GM19025 (cell line): ENCODE data around the gene CDC42EP3.

Experiments used
- ATAC-seq: cut with Tn5 transposase; IDR thresholded peaks from one replicate; pipeline ENCODE4 v1.9.1; 2021; ENCODE audit warnings: mild to moderate bottlenecking, low read depth, moderate library complexity; ENCODE audit not compliant: unreplicated experiment

The CDC42EP3 gene

DNA sequence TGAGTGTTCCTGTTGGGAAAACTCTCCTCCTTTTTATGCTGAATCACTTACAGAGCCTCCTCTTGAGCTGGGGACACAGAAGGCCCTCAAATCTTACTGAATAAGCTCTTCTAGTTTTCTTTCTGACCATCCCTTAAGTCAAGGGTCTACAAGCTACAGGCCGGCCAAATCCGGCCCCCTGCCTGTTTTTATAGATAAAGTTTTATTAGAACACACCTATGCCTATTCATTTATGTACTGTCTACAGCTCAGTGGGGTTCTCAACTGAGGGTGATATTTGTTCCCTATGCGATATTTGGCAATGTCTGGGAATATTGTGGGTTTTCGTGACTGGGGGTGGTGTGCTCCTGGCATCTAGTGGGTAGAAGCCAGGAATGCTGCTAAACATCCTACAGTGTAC, 14.0 kb downstream of the CDC42EP3 start:
- ATAC-seq: no peak

DNA sequence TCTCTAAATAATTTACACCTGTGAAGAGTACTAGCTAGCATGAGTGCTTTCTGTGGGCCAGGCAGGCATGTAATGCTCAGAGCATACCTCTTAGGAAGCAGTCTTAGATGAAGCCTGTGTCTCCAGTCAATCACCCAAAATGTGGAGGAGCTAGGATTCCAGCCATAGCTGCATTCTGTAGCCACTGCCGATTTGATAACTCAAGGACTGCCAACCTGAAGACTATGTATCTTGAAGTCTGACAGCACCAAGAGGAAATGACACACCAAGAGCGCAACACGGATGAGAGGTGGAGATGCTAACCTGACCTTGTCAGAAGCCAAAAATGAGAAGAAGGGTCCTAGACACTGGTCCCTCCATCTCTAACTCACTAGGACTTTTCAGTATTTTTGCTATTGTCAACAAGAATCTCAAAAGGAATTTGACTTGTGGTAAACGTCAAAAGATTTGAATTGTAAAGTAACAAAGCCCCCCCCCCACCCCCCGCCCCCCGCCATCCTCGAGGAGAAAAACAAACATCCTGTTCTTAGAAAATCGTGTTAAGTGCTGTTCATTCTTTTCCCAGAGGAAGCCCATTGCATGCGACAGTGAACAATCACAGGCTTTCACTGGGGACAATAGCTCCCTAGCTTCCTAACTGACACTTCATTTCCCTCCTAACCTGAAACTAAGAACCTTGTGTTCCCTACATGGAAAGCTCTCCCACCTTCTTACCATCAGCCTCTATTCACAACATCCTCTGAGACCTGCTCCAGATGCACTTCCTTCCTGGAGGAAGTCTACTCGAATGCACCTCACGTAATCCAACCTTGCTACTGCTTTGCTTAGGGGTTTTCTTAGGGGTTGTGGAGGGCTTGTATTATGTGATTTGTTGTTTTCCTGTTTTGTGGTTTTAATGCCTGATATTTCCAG, 14.7 kb downstream of the CDC42EP3 start:
- ATAC-seq: no peak

DNA sequence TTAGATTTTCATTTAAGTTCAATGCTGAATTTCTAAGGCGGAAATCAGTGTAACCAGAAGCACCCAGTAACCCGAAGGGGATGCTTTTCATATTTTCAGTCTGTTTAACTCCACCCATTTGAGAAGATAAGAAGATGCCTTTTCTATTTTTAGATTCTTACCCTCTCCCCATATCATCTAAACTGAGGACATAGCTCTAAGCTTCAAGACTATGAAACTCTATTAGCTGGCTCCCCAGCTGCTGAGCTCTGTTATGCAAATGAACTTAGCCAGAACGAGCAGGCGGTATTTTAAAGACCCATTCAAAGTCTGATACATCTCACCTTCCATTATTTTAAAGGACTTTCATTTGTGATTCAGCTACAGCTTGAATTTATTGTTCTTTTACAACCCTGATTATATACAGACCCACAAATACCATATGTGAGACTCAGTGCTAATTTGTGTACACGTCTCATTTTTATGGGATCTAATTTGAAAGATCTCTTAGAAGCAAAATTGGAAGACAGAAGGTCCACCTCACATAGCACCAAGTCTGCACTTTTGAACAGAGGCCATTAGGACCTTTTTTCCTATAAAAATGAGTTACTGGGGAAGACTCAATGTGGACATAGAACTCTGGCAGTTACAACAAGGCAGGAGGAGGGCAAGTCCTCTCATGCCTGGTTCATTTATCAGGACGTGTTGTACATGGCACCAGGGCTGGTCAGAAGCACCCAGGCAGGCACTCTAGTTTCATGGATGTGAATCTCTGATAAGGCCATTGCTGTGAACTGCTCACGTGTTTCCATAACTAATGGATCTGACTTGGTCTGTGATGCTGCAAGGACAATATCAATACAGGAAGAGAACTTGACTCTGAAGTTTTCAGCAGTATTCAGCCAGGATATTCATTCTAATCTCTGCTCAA, 16.3 kb downstream of the CDC42EP3 start:
- peak; percentile 77 for ATAC-seq

DNA sequence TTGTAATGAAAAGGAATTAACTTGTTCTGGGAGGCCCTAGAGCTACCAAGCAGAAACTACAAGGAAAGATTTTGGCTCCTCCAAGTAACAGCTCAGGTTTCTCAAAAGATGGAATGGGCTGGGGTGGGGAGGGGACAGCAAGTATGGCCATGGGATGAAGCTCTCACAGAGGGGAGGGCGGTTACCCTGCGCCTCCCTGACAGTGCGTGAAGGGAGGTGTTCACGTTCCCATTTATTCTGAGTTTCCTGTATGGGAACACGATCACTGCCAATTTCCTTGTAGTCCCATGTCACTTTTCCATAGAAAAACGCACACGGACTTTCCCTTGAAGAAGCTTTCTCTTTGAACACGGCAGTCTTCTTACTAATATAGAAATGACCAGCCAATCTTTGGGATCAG, 17.0 kb downstream of the CDC42EP3 start:
- ATAC-seq: no peak

DNA sequence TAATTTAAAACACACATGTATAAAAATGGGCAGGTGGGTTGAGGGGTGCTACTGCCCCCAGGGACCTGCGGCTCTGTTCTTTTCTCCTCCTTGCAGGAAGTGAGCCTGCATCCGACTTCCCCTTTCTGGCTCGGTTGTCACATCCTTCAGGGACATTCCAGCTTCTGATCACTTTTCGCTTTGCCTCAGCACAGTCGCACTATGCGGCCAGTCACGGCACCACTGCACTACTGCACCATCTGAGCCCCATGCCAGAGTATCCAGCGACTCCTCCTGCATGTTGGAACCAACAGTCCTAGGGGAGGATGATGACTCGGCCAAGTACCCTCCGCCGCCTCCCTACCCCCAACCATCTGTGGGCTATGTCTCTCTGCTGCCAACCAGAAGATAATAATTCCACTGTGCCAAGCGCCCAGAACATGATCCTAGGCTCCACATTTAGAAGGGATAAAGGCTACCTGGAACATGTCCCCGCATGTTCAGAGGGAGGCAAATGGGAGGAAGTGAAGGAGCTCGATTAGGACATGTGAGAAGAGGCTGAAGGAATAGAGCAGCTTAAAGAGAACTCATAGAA, 17.6 kb downstream of the CDC42EP3 start:
- ATAC-seq: peak; percentile 36

DNA sequence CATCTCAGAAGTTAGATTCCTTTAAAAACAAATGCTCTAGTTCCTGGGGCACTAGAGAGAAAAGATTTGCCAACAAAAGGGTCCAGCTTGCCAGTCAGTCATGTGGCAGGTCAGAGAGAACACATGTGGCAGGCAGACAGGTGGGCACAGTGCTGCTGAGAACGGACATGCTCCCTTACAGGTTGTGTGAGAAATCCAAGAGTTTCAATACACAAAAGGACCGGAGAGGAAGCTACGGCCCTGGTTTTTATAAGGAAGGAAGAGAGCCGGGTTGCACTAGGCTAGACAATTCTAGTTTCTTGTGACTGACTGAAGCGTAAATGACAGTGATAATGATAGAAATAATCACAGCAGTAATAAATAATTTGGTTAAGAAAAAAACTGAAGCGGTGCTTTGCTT, 18.3 kb downstream of the CDC42EP3 start:
- no peak for ATAC-seq

DNA sequence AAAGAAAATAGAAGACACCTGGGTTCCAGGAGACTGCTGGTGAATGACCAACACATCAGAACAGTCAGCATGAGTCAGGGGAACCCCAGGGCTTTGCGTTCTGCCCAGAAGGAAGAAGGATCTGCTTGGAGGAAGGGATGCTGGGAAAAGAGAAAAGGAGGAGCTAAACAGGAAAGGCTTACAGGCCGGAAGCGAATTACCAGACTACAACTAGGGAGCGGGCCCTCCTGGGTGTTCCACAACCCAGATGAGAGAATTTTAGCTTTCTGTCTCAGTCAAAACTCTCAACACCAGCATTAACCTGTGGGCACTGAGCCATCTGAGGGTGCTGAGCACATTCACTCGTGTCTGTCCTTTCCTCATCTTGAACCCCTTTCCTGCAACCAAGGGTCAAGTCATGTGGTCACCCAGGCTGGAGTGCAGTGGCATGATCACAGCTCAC, 19.2 kb downstream of the CDC42EP3 start:
- ATAC-seq: no peak

DNA sequence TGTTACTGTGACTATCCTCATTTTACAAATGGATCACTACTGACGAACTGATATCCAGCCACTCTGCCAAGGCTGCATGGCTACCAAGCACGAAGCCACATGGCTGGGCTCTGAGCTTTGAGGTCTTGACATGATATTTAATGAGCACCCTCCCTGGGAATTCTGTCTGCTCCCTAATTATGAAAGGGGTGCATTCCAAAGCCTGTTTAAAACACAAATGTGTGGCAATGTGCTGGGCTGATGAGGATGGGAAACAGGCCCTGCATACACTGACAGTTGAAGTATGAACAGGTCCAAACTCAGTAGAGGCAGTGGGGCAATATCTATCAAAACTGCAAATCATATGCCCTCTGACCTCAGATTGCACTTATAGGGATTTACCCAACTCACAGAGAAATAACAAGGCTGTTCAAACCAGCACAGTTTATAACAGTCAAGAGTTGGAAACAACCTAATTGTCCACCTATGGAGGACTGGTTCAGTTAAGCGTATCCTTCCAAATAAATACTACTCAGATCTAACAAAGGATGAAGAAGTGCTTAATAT, 20.8 kb downstream of the CDC42EP3 start:
- ATAC-seq: no peak

DNA sequence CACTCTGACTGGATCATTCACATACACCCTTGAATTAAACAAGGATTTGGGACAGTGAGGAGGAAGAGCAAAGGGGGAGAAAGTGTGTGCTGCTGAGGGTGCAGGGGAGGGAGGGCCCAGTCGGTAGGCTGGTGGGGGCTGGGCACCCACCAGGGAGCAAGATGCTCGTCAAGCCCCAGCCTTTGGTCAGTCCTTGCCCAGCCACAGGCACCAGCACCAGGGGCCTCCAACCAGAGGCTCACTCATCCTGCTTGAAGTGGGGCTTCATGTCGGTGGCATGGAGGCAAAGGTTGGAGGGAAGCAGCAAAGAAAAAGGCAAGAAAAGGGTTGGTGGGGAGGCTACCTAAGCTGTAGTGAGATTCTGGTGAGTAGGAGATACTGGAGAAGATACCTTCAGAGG, 21.9 kb downstream of the CDC42EP3 start:
- ATAC-seq: no peak

DNA sequence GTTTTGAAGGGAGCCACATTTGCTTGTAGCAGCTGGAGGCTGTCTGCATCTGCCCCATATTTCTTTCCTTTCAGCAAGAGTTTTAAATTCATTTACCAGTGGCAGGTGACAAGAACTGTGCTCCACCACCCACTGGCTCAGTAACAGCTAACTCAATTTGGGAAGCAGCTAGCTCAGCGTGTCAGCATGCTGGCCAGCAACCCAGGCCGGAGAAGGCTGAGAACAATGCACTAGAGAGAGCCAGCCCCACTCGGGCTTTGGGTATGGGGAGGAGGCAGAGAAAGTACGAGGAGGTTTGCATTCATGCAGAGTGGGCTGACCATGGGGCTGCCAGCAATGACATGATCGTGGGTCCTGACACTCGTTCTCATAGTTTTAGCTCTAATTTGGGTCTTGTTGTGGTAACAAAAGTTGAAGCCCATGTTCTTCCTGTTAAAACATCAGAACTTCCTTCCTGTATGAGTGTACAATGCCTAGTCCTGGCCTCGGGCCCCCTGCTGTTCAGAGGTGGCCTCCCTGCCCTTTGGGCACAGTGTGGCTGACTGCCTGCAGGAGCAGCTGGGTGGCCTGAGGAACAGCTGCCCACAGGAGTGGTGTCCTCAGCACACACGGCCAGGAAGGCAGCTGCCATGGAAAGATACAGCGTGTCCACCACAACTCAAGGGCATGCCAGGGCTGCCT, 23.0 kb downstream of the CDC42EP3 start:
- no peak for ATAC-seq

DNA sequence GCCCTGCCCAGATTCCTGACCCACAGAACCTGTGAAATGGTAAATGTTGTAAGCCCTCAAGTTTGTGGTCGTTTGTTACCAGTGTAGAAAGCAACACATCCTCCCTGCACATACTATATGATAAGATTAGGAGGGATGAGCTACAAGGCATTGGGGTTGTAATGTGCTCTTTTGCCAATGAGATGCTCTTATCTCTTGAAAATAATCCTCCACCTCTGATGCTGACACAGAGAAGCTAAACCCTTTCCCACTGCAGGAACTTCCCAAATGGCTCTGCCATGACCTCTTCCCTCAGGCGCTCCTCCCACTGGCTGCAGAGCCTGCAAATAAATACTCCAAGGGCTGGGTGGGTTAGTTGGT, 23.5 kb downstream of the CDC42EP3 start:
- no peak for ATAC-seq

DNA sequence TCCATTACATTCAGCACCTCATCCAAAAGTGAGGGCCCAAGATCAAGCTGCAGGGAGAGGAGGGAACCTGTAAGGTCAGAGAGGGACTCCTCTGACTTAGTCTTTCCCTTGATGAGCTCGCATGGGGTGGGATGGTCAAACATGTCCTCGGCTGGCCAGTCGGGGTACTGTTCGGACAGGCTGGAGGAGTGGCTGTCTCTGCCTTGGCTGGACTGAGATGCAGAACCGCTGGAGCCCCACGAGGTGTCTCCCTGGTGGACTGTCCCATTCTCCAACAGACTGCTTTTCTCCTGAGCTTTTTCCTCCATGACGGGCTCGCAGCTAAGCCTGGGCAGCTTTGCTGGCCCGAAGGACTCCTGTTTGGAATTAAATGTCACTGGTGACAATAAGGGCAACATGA, 25.6 kb downstream of the CDC42EP3 start:
- ATAC-seq: no peak

DNA sequence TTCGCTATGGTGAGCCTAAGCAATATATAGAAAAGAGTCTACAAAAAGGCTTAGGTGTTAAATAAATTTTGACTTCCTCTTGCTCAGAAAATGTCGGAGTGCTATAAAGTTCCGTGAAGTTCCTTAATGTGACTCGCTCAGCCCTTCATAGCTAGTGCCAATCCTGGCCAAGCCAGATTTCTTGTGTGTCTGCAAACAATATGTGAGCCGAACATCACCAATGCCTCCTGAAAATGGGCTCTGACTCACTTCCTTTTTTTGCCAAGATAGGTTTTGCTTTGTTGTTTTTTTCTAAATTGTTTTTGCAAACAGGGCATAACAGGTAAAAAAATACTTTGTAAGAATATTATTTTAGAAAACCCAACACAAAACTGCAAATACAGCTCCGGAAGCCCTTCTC, 26.1 kb downstream of the CDC42EP3 start:
- no peak for ATAC-seq

DNA sequence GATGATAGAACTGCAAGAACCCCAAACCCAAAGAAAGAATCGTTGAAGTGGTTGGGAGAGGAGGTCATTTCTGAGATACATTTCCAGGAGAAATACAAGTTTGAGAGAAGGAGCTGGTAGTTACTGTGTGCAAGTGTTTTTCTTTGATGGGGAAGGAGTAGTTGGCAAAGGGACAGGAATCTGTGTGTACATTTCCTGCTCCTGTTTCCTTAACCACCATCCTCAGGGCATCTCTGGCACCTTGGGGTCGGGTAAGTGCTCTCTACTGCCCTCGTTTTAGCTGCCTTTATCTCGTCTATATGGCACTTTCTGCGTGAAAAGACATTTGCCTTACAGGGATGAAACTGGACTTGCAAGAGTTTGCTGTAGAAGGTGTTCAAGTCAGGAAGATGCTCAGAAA, 27.3 kb downstream of the CDC42EP3 start:
- no peak for ATAC-seq

DNA sequence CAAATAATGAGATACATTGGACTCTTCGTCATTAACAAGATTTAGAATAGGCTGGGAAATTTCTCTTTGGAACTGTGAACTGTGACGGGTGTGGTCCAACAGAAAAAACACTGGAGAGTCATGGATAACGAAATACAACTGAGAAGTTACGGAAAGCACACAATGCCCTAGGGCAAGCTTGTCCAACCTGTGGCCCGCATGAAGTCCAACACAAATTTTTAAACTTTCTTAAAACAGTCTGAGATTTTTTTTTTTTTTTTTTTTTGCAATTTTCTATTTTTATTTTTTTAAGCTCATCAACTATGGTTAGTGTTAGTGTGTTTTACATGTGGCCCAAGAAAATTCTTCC, 27.7 kb downstream of the CDC42EP3 start:
- no peak for ATAC-seq

DNA sequence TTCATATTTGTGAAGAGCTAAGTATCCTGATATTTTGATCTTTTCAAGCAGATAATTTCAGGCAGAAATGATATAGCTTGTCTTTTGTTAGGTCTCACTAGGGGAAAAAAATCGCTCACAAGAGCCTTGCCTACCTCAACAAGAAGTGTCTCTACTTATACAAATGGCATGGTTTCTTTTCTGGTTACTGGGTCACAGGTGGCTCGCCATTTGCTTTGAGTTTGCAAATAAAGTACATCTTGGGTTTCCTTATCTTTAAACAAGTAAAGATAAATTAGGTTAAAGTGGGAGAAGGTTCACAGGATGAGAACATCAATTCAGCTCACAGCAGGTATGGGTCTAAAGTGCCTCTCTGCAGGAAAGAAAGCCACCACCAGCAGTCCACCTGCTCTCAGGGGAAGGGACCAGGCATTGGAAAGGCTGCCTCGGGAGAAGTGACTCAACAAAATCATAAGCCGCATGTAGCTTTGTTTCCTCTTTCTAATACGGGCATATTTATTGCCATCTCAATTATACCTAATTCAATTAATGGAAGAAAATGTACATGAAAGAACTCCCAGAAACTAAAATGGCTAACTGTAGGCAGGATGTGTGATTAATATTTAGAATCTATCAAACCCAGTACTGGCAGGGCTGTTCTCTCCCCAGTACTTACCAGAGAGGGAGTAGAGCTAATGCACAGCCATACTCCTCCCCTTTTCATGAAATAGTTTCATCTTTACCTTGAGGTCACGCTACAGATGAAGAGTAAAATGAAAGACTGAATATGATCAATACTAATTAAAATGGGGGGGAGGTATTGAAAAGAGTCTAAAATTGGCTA, 28.3 kb downstream of the CDC42EP3 start:
- no peak for ATAC-seq

DNA sequence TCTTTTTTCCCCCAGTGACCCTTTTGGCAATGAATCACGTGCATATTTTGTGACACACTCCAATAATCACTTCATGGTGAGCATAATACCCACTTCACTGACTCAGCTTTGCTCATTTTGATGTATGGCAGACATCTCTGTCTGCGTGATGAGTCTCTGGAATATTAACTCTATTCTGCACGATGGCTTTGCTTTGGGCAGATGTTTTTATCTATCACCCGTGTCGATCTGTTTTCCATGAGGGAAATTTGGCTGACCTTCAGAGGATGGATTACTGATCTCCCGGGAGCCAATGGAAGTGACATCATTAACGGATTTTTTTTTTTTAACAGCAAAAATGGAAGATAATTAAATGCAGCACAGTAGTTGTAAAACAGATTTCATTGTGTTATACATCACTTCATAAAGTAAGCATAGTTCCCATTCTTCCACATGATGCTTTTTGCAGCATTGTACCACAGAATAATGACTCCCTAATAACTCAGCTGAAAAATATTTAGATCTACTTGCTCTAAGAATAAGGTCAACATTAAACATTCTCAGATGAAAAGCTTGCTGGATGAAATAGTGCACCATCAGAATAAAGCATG, 29.8 kb downstream of the CDC42EP3 start:
- no peak for ATAC-seq

DNA sequence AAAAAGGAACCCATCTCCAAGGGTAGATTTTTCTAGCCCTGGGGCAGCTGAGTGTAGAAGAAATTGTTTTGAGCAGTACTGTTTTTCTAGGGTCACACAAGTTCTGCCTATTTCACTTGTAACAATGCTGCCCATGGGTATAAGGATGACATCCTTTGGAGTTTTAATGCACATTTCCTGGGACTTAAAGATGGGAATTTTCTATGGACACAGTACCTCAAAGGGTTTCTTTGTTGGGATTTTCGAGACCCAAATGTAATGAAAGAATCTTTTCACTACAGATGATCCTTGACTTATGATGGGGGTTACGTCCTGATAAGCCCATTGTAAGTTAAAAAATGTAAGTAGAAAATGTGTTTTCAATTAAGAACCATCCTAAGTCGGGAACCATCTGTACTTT, 31.8 kb downstream of the CDC42EP3 start:
- no peak for ATAC-seq

DNA sequence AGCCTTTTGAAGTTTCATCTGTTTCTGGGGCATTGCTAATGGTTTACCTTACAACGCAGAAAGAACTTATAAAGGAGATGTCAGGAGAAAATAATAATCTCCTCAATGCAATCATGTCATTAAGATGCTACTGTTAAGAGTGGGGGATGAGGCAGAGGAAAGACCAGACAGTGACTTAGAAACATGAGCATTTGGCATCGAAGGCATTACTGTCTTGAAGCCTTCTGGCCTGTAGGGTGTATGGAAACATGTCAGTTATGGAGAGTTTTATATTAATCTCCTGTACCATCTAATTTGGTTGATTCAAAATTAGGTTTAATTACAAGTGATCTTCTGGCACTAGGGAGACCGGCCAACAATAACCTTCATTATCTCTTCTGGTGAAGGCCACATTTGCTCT, 32.5 kb downstream of the CDC42EP3 start:
- ATAC-seq: no peak
